Sigmoid colon (tissue), 7 donors: ENCODE data around the gene ZNF722. TPM values are rescaled to one million over a fixed set of nuclear protein-coding genes. Genes with fewer than 3 reads are reported as not detected.
"Not testable (repeated sequence)": the region's sequence is repeated elsewhere in the genome, so short reads cannot be mapped to it uniquely, and the experiment has no call there.

Experiments
- DNase-seq: peaks from one replicate; pipeline ENCODE4 v3.0.0-alpha.2; 2019
- H3K27ac ChIP-seq, 4 donors: fragments of 200-600 bp; sonication (generic); one replicate each; pipeline ENCODE4 v1.5.1; 2016 to 2019; ENCODE audit warnings: mild to moderate bottlenecking in 1 of 4
- H3K27me3 ChIP-seq, 3 donors: fragments of 200-600 bp; sonication (generic); one replicate each; pipeline ENCODE4 v1.5.1; 2019; ENCODE audit warnings: mild to moderate bottlenecking in 1 of 3
- H3K36me3 ChIP-seq, 4 donors: fragments of 200-600 bp; sonication (generic); one replicate each; pipeline ENCODE4 v1.5.1; 2016 to 2019
- H3K4me1 ChIP-seq, 4 donors: fragments of 200-600 bp; sonication (generic); one replicate each; pipeline ENCODE4 v1.5.1; 2017 to 2019
- H3K4me3 ChIP-seq, 4 donors: fragments of 200-600 bp; sonication (generic); one replicate each; pipeline ENCODE4 v1.5.1; 2017 to 2019; ENCODE audit warnings: mild to moderate bottlenecking in 2 of 4, moderate library complexity in 1 of 4
- H3K9me3 ChIP-seq, 4 donors: fragments of 200-600 bp in 3 of 4; sonication (generic) in 3 of 4; one replicate each; pipeline versions ENCODE4 v1.5.1 to v1.6.1; 2013 to 2019
- EP300 ChIP-seq, 4 donors: sonication (generic); formaldehyde crosslinking; IDR thresholded peaks; one replicate each; pipeline ENCODE4 v1.6.1; 2017; ENCODE audit warnings: antibody characterized with exemption in 4 of 4
- POLR2A ChIP-seq, 2 donors: fragments of 450-650 bp; IDR thresholded peaks; one replicate each; pipeline ENCODE4 v1.6.1; 2016; ENCODE audit warnings: antibody characterized with exemption in 2 of 2, mild to moderate bottlenecking in 2 of 2, moderate library complexity in 2 of 2
- POLR2AphosphoS5 ChIP-seq, 4 donors: sonication (generic); formaldehyde crosslinking; IDR thresholded peaks; one replicate each; pipeline ENCODE4 v1.6.1; 2017; ENCODE audit warnings: antibody characterized with exemption in 4 of 4
- WGBS, 2 donors: extraction: QIAGEN DNeasy Blood & Tissue Kit; methylation state at CpG; one replicate each; pipeline ENCODE4 v1.1.7; 2013; 5-methylcytosine and 5-hydroxymethylcytosine counted together
- intact Hi-C: fragments of 100-400 bp; cut with DNase I; formaldehyde crosslinking; loops from one replicate; pipeline ENCODE4 v1.15.1; 2023
- polyA plus RNA-seq, 3 donors: library from polyadenylated mRNA; stranded (reverse); fragments of 200-250 nt; gene quantifications; one replicate each; pipeline ENCODE4 v1.2.3, GENCODE V29; 2013
- total RNA-seq, 4 donors: library from RNA; depleted of rRNA; stranded (reverse); fragments of >200 nt; gene quantifications; one replicate each; pipeline ENCODE4 v1.1.0, GENCODE V29; 2016
- TF ChIP-seq, protein P1 (sequence below), 4 experiments: fragments of 450-650 bp in 3 of 4; fragments of 200-600 bp in 1 of 4; IDR thresholded peaks; one replicate each; pipeline ENCODE4 v1.5.1; 2016 to 2019; ENCODE audit warnings: antibody characterized with exemption in 4 of 4, mild to moderate bottlenecking in 3 of 4, moderate library complexity in 2 of 4
- donor health status: healthy with polysubstance abuse.
- donor health status: Bipolar disorder and iron deficiency.
- donor health status: healthy.

The ZNF722 gene
- total RNA-seq, result not detected
- not detected for polyA plus RNA-seq

DNA sequence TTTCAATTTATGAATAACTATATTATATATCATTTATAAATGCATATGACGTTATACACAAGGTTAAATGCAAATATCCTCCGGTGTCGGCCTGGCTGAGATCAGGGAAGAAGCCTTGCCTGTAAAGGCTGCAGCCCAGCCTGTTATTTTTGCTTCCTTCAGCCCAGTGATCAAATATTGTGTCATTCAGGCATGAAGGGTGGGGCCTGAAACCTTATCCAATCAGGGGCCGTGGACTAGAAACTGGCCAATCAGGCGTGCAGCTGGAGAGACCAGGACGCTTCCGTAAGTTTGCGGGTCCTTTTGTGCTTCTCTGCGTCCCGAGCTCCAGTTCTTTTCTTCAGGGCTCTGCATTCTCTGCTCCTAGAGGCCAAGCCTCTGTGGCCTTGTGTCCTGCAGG lies at the start of gene ZNF722:
Gene ZNF722 (plus strand): TSS at position 301 of the 400 bp plus-strand sequence. CDS start 113 bp downstream, outside the sequence.
- intact Hi-C loops, result no loop called here
- Histone ChIP-seq H3K27me3 (no peaks in the 10 kb centered on the region), H3K4me3 (no peak within 1 kb of the TSS), H3K27ac (no peak within 1 kb of the TSS), H3K9me3 (peaks cover 0 to 12% (median 0%) of the 10 kb centered on the region in 4 donors), H3K4me1 (no peaks in the 10 kb centered on the region), H3K36me3 (no peaks in the 10 kb centered on the region)
- no peak for DNase-seq
- WGBS, 2 donors, result 90 to 92% methylated on average over 10 of the region's 10 CpGs
- no peak for TF ChIP-seq POLR2AphosphoS5 (IDR thresholded peaks at IDR 0.05)

DNA sequence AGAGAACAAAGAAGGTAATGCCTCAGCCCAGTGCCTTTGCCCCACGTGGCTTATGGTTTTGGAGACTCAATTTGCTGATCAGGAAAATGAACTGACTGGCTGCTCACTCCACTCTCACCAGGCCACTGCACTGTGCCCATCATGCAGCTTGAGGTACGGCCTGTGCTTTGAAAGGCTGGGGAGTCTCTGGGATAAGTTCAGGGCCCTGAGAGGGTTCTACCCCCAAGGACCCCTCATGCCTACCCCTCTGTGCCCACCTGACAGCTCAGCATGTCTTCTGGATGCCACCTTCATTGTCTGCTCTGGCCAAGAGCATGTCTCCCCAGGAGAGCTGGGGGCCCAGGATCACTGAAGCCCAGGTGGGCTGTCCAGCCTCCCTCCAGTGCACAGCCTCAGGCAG lies 45.5 kb upstream of the ZNF722 start:
- no peak overlapping the region for H3K27ac ChIP-seq
- no peaks in the 10 kb centered on the region for H3K4me1 ChIP-seq
- TF ChIP-seq POLR2A (IDR thresholded peaks at IDR 0.05) (no peak), POLR2AphosphoS5 (IDR thresholded peaks at IDR 0.05) (no peak), EP300 (IDR thresholded peaks at IDR 0.05) (no peak)
- WGBS, 2 donors, result 43 to 52% methylated on average over 2 of the region's 2 CpGs
- H3K9me3 ChIP-seq, result peaks cover 0 to 11% (median 0%) of the 10 kb centered on the region in 4 donors
- H3K27me3 ChIP-seq, result no peaks in the 10 kb centered on the region
- no peaks in the 10 kb centered on the region for H3K36me3 ChIP-seq
- H3K4me3 ChIP-seq, result no peak overlapping the region
- DNase-seq, result no peak
- intact Hi-C loops, result no loop called here

- no peaks in the 10 kb centered on the region for H3K36me3 ChIP-seq
- no peak overlapping the region for H3K27ac ChIP-seq
- H3K4me1 ChIP-seq, result no peaks in the 10 kb centered on the region
- intact Hi-C loops, result no loop called here
- no peaks in the 10 kb centered on the region for H3K27me3 ChIP-seq
- no peak for DNase-seq
- H3K4me3 ChIP-seq, result no peak overlapping the region
- TF ChIP-seq POLR2AphosphoS5 (IDR thresholded peaks at IDR 0.05), result no peak
- TF ChIP-seq, protein P1, sequence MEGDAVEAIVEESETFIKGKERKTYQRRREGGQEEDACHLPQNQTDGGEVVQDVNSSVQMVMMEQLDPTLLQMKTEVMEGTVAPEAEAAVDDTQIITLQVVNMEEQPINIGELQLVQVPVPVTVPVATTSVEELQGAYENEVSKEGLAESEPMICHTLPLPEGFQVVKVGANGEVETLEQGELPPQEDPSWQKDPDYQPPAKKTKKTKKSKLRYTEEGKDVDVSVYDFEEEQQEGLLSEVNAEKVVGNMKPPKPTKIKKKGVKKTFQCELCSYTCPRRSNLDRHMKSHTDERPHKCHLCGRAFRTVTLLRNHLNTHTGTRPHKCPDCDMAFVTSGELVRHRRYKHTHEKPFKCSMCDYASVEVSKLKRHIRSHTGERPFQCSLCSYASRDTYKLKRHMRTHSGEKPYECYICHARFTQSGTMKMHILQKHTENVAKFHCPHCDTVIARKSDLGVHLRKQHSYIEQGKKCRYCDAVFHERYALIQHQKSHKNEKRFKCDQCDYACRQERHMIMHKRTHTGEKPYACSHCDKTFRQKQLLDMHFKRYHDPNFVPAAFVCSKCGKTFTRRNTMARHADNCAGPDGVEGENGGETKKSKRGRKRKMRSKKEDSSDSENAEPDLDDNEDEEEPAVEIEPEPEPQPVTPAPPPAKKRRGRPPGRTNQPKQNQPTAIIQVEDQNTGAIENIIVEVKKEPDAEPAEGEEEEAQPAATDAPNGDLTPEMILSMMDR (IDR thresholded peaks at IDR 0.05), result no peak
- no peak for TF ChIP-seq EP300 (IDR thresholded peaks at IDR 0.05)
- no peak for TF ChIP-seq POLR2A (IDR thresholded peaks at IDR 0.05)
- H3K9me3 ChIP-seq, result peaks cover 0 to 9% (median 1%) of the 10 kb centered on the region in 4 donors
Observed at GRCh38 chr7:63968629-63969028, 30.0 kb upstream of the ZNF722 start.

DNA sequence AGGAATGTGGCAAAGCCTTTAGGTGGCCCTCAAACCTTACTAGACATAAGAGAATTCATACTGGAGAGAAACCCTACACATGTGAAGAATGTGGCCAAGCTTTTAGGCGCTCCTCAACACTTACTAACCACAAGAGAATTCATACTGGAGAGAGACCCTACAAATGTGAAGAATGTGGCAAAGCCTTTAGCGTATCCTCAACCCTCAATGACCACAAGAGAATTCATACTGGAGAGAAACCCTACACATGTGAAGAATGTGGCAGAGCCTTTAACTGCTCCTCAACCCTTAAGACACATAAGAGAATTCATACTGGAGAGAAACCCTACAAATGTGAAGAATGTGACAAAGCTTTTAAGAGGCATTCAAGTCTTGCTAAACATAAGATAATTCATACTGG lies 16.8 kb downstream of the ZNF722 start:
- H3K27ac ChIP-seq, H3K4me3 ChIP-seq, H3K4me1 ChIP-seq, H3K27me3 ChIP-seq, H3K36me3 ChIP-seq, DNase-seq, intact Hi-C loops: not testable (repeated sequence)
- peaks cover 0 to 21% (median 13%) of the 10 kb centered on the region in 4 donors for H3K9me3 ChIP-seq
- WGBS, 2 donors, result 63 to 71% methylated on average over 2 of the region's 2 CpGs

- TF ChIP-seq POLR2AphosphoS5 (IDR thresholded peaks at IDR 0.05) (no peak), POLR2A (IDR thresholded peaks at IDR 0.05) (no peak), EP300 (IDR thresholded peaks at IDR 0.05) (no peak)
- TF ChIP-seq, protein P1 (IDR thresholded peaks at IDR 0.05), result no peak
- Histone ChIP-seq H3K4me1 (no peaks in the 10 kb centered on the region), H3K27ac (no peak overlapping the region), H3K9me3 (peaks cover 7 to 41% (median 8%) of the 10 kb centered on the region in 4 donors), H3K4me3 (no peak overlapping the region), H3K27me3 (peaks cover 0 to 19% (median 0%) of the 10 kb centered on the region in 3 donors), H3K36me3 (no peaks in the 10 kb centered on the region)
- intact Hi-C loops, result no loop called here
- WGBS, 2 donors, result 77 to 80% methylated on average over 3 of the region's 3 CpGs
- DNase-seq, result no peak
Observed at GRCh38 chr7:64035388-64035787, 36.7 kb downstream of the ZNF722 start.

DNA sequence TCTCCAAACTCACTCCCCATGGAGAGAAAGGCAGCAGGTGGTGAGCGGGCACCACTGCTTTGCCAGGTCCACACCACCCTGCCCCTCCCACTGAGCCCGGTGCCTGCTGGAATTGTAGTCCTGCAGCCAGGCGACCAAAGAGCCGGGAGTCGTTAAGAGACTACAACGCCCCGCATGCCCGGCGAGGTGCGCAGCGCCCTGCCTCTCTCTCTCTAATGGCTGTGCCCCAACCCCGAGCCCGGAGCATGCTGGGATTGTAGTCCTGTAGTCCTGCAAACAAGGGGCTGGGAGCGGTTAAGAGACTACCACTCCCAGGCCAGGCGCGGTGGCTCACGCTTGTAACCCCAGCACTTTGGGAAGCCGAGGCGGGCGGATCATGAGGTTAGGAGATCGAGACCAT lies 38.4 kb downstream of the ZNF722 start:
- TF ChIP-seq POLR2AphosphoS5 (IDR thresholded peaks at IDR 0.05) (no peak), EP300 (IDR thresholded peaks at IDR 0.05) (no peak), POLR2A (IDR thresholded peaks at IDR 0.05) (no peak)
- TF ChIP-seq, protein P1 (IDR thresholded peaks at IDR 0.05), result no peak
- H3K4me3 ChIP-seq, result peak overlapping the region in 1 of 4 donors; percentile 2
- intact Hi-C loops, result no loop called here
- H3K9me3 ChIP-seq, result peaks cover 7 to 38% (median 8%) of the 10 kb centered on the region in 4 donors
- H3K27me3 ChIP-seq, result peaks cover 0 to 19% (median 0%) of the 10 kb centered on the region in 3 donors
- WGBS, 2 donors, result 33 to 51% methylated on average over 21 of the region's 21 CpGs
- no peak for DNase-seq
- no peak overlapping the region for H3K27ac ChIP-seq
- H3K4me1 ChIP-seq, result no peaks in the 10 kb centered on the region
- no peaks in the 10 kb centered on the region for H3K36me3 ChIP-seq
